Cardiac muscle cell (in vitro differentiated cells and primary cell): ENCODE data around the gene ZNF385C. TPM values are rescaled to one million over a fixed set of nuclear protein-coding genes. Genes with fewer than 3 reads are reported as not detected.
A peak's percentile ranks its signal among the peaks of the same experiment; 100 is the strongest.
"Not testable (repeated sequence)": the region's sequence is repeated elsewhere in the genome, so short reads cannot be mapped to it uniquely, and the experiment has no call there.

Source experiments
- DNase-seq, 2 donors: peaks; one replicate each; pipeline versions ENCODE4 v3.0.0 to v3.0.0-alpha.2; 2010 to 2017; ENCODE audit warnings: low read depth in 1 of 2, low spot score in 1 of 2
- H3K27ac ChIP-seq: fragments of 200-600 bp; sonication (generic); 2 replicates; pipeline ENCODE4 v1.5.1; 2016
- H3K27me3 ChIP-seq: fragments of 200-600 bp; sonication (generic); 2 replicates; pipeline ENCODE4 v1.6.0; 2016; ENCODE audit warnings: control low read depth
- H3K36me3 ChIP-seq: fragments of 200-600 bp; sonication (generic); 2 replicates; pipeline ENCODE4 v1.5.1; 2016; ENCODE audit warnings: control low read depth
- H3K4me1 ChIP-seq: fragments of 200-600 bp; sonication (generic); 2 replicates; pipeline ENCODE4 v1.8.1; 2017; ENCODE audit warnings: low read depth, mild to moderate bottlenecking, mixed run types
- H3K4me3 ChIP-seq: fragments of 200-600 bp; sonication (generic); 2 replicates; pipeline ENCODE4 v1.5.1; 2016; ENCODE audit warnings: mild to moderate bottlenecking
- H3K9me3 ChIP-seq: fragments of 200-600 bp; sonication (generic); 2 replicates; pipeline ENCODE4 v1.5.1; 2017; ENCODE audit warnings: low read depth, mild to moderate bottlenecking, control low read depth
- polyA plus RNA-seq: library from polyadenylated mRNA; unstranded; fragments of >200 nt; fragmentation: Nextera tagmentation; extraction: Ambion mirVana; gene quantifications from 2 replicates; pipeline ENCODE4 v1.2.1, GENCODE V29; 2016
- total RNA-seq: library from RNA; depleted of rRNA; stranded (reverse); fragments of >200 nt; gene quantifications from 2 replicates; pipeline ENCODE4 v1.2.3, GENCODE V29; 2016
- TF ChIP-seq, protein P1 (sequence below): IDR thresholded peaks from 2 replicates; pipeline ENCODE4 v1.5.1; 2012; ENCODE audit warnings: low read depth, mild to moderate bottlenecking, low read length

ZNF385C gene
- total and polyA plus RNA-seq, 2 experiments from 2014 or later, result 2.1 to 3.0 TPM

GRCh38 chr17:42016411-42016831, 81.9 kb downstream of the ZNF385C start:
- TF ChIP-seq, protein P1, sequence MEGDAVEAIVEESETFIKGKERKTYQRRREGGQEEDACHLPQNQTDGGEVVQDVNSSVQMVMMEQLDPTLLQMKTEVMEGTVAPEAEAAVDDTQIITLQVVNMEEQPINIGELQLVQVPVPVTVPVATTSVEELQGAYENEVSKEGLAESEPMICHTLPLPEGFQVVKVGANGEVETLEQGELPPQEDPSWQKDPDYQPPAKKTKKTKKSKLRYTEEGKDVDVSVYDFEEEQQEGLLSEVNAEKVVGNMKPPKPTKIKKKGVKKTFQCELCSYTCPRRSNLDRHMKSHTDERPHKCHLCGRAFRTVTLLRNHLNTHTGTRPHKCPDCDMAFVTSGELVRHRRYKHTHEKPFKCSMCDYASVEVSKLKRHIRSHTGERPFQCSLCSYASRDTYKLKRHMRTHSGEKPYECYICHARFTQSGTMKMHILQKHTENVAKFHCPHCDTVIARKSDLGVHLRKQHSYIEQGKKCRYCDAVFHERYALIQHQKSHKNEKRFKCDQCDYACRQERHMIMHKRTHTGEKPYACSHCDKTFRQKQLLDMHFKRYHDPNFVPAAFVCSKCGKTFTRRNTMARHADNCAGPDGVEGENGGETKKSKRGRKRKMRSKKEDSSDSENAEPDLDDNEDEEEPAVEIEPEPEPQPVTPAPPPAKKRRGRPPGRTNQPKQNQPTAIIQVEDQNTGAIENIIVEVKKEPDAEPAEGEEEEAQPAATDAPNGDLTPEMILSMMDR, result no peak
- H3K36me3 ChIP-seq, result no peaks in the 10 kb centered on the region
- peak in 1 of 2 donors; percentile 33 for DNase-seq
- H3K9me3 ChIP-seq, result no peaks in the 10 kb centered on the region
- peak overlapping the region; percentile 64 for H3K4me3 ChIP-seq
- peak overlapping the region; percentile 94 for H3K27ac ChIP-seq
- H3K4me1 ChIP-seq, result peaks cover 13% of the 10 kb centered on the region
- no peaks in the 10 kb centered on the region for H3K27me3 ChIP-seq

- Histone ChIP-seq H3K27ac (peak overlapping the region; percentile 76), H3K4me1 (peaks cover 13% of the 10 kb centered on the region)
- H3K36me3 ChIP-seq, H3K27me3 ChIP-seq, DNase-seq, H3K4me3 ChIP-seq, H3K9me3 ChIP-seq: not testable (repeated sequence)
Measured at GRCh38 chr17:42013740-42014139, 84.5 kb downstream of the ZNF385C start.

DNA sequence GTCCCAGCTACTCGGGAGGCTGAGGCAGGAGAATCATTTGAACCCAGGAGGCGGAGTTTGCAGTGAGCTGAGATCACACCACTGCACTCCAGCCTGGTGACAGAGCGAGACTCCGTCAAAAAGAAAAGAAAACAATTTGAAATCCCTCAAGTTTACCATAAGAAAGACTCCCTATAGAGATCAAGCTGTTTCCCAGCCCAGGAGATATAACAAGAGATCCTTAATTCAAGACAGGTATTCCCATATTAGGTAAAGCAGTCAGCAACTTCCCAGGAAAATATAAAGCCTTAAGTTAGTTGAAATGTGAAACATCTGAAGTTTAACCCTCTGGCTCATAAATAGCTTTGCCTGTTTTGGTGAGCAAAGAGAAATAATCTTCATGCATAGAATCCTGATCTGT, 85.9 kb downstream of the ZNF385C start:
- H3K27ac ChIP-seq, result peak overlapping the region; percentile 76
- H3K4me1 ChIP-seq, H3K4me3 ChIP-seq, DNase-seq, H3K9me3 ChIP-seq, H3K36me3 ChIP-seq, H3K27me3 ChIP-seq: not testable (repeated sequence)

DNA sequence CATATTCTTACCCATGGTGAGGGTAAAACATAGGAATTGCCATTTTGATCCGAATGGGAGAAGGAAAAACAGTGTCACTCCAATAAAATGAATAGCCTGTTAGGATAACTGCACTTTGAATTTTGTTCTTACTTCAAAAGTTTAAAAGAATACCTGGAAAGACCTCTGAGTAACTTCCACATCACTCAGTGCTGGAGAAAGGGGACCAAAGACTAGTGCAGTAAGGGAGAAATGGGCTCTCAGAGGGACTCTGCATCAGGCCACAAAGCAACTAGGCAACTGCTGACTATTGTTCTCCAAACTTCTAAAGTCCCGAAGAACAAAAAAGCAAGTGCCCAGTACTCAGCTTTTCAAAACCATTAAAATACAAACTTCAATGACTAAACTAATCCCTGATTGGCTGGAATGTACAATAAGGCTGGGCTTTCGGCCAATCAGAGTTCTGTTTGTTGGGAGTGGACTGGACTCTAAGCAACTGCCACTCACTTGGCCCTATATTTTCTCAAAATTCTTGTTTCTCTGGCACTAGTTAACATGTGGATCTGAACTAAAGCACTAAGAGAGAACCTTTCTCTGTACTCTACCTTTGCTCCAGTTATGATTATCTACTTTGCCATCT, 87.3 kb downstream of the ZNF385C start:
- peak overlapping the region; percentile 76 for H3K27ac ChIP-seq

DNA sequence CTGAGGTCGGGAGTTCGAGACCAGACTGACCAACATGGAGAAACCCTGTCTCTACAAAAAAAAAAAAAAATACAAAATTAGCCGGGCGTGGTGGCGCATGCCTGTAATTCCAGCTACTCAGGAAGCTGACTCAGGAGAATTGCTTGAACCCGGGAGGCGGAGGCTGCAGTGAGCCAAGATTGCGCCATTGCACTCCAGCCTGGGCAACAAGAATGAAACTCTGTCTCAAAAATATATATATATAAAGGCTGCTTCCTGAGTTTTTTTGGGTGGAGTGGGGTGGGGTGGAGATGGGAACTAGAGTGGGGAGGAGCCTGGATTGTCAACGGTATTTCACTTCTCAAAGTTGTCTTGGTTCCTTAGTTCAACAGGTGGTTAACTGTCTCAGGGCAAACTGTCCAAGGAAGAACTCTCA, 88.0 kb downstream of the ZNF385C start:
- H3K4me3 ChIP-seq, result not testable (repeated sequence)

More for the DNA sequence above, 87.3 kb downstream of the ZNF385C start:
- TF ChIP-seq, protein P1, result no peak
- no peak overlapping the region for H3K4me3 ChIP-seq
- no peaks in the 10 kb centered on the region for H3K36me3 ChIP-seq
- DNase-seq, result peak in 1 of 2 donors; percentile 57
- peaks cover 4% of the 10 kb centered on the region for H3K4me1 ChIP-seq
- no peaks in the 10 kb centered on the region for H3K27me3 ChIP-seq
- no peaks in the 10 kb centered on the region for H3K9me3 ChIP-seq

GRCh38 chr17:42009170-42009569, 89.1 kb downstream of the ZNF385C start:
- Histone ChIP-seq H3K27ac (peak overlapping the region; percentile 47), H3K27me3 (no peaks in the 10 kb centered on the region), H3K4me1 (no peaks in the 10 kb centered on the region), H3K36me3 (no peaks in the 10 kb centered on the region), H3K9me3 (no peaks in the 10 kb centered on the region), H3K4me3 (no peak overlapping the region)
- TF ChIP-seq, protein P1, result peak; percentile 9
- no peak for DNase-seq

More for the DNA sequence above, 88.0 kb downstream of the ZNF385C start:
- DNase-seq, result peak in 1 of 2 donors; percentile 79
- H3K27ac ChIP-seq, H3K36me3 ChIP-seq, H3K27me3 ChIP-seq, H3K9me3 ChIP-seq, H3K4me1 ChIP-seq: not testable (repeated sequence)

- Histone ChIP-seq H3K27me3 (no peaks in the 10 kb centered on the region), H3K9me3 (no peaks in the 10 kb centered on the region), H3K4me3 (no peak overlapping the region), H3K4me1 (no peaks in the 10 kb centered on the region), H3K27ac (peak overlapping the region; percentile 42), H3K36me3 (peaks cover 12% of the 10 kb centered on the region)
- TF ChIP-seq, protein P1, result no peak
- no peak for DNase-seq
Measured at GRCh38 chr17:42005166-42005565, 93.1 kb downstream of the ZNF385C start.
